HepG2 (cell line): ENCODE measurements around the gene LSM2. TPM values are rescaled to one million over a fixed set of nuclear protein-coding genes. Genes with fewer than 3 reads are reported as not detected.

Experiments used
- ESRRA ChIP-seq: sonication (generic); formaldehyde crosslinking; IDR thresholded peaks from 2 replicates; pipeline ENCODE4 v1.5.1; 2020; ENCODE audit warnings: mild to moderate bottlenecking, low read depth, missing genetic modification reagents
- GABPB1 ChIP-seq: IDR thresholded peaks from 2 replicates; pipeline ENCODE4 v1.6.1; 2016; ENCODE audit warnings: mild to moderate bottlenecking, missing genetic modification reagents, moderate library complexity, missing compliant biosample characterization
- KDM6A ChIP-seq: IDR thresholded peaks from 2 replicates; pipeline ENCODE4 v1.6.1; 2016; ENCODE audit warnings: low read depth
- PHB2 ChIP-seq: fragments of 450-650 bp; IDR thresholded peaks from 2 replicates; pipeline ENCODE4 v1.6.1; 2018; ENCODE audit not compliant: partially characterized antibody
- RARA ChIP-seq: IDR thresholded peaks from 2 replicates; pipeline ENCODE4 v1.6.1; 2016; ENCODE audit warnings: missing genetic modification reagents, missing compliant biosample characterization
- UBTF ChIP-seq: sonication (generic); formaldehyde crosslinking; IDR thresholded peaks from 2 replicates; pipeline ENCODE4 v1.4.0; 2020; ENCODE audit warnings: mild to moderate bottlenecking, missing genetic modification reagents
- ZBED4 ChIP-seq: sonication (generic); formaldehyde crosslinking; IDR thresholded peaks from 2 replicates; pipeline ENCODE4 v1.4.0; 2020; ENCODE audit warnings: missing genetic modification reagents, borderline replicate concordance
- ZBTB7A ChIP-seq: sonication (generic); formaldehyde crosslinking; IDR thresholded peaks from 2 replicates; pipeline ENCODE4 v1.8.0; 2022; ENCODE audit warnings: mild to moderate bottlenecking, missing genetic modification reagents
- ZFP91 ChIP-seq: sonication (generic); formaldehyde crosslinking; IDR thresholded peaks from 2 replicates; pipeline ENCODE4 v1.9.0; 2022; ENCODE audit warnings: missing genetic modification reagents, mild to moderate bottlenecking, borderline replicate concordance
- ZFX ChIP-seq: sonication (generic); formaldehyde crosslinking; IDR thresholded peaks from 2 replicates; pipeline ENCODE4 v1.4.0; 2020; ENCODE audit warnings: mild to moderate bottlenecking, low read depth, missing genetic modification reagents, moderate library complexity
- ZNF264 ChIP-seq: sonication (generic); formaldehyde crosslinking; IDR thresholded peaks from 2 replicates; pipeline ENCODE4 v1.4.0; 2020; ENCODE audit warnings: missing genetic modification reagents
- ZNF414 ChIP-seq: sonication (generic); formaldehyde crosslinking; IDR thresholded peaks from 2 replicates; pipeline ENCODE4 v1.5.0; 2020; ENCODE audit warnings: missing genetic modification reagents
- ZNF784 ChIP-seq: sonication (generic); formaldehyde crosslinking; IDR thresholded peaks from 2 replicates; pipeline ENCODE4 v1.5.1; 2020; ENCODE audit warnings: missing genetic modification reagents, mild to moderate bottlenecking, borderline replicate concordance
- ZSCAN5A ChIP-seq: sonication (generic); formaldehyde crosslinking; IDR thresholded peaks from 2 replicates; pipeline ENCODE4 v1.8.0; 2022; ENCODE audit warnings: mild to moderate bottlenecking, missing genetic modification reagents, borderline replicate concordance
- polyA plus RNA-seq, 8 experiments: library from polyadenylated mRNA; depleted of rRNA in 3 of 8; stranded (reverse) in 7 of 8; unstranded in 1 of 8; fragments of >200 nt; fragmentation: Illumina TruSeq in 4 of 8; extraction: Trizol in 4 of 8; gene quantifications; 2 replicates each; pipeline versions ENCODE4 v1.2.1 to v1.2.3, GENCODE V29; 2011 to 2016; ENCODE audit warnings: low read depth in 4 of 8, missing spikeins in 1 of 8, mixed read lengths in 1 of 8; ENCODE audit not compliant: insufficient read depth in 1 of 8
- total RNA-seq, 5 experiments: library from RNA; depleted of rRNA; stranded (reverse); fragments of >200 nt; fragmentation: Illumina TruSeq; extraction: Trizol; gene quantifications; 2 replicates each; pipeline ENCODE4 v1.2.3, GENCODE V29; 2016; ENCODE audit warnings: low read depth in 1 of 5

Gene LSM2
- total and polyA plus RNA-seq, 2 of the 13 experiments (the other 11 are each of a cell fraction or from before 2014, with no cell fraction given), result 69.4 to 90.5 TPM

GRCh38 chr6:31775633-31776484, 30.9 kb downstream of the LSM2 start (continued):
- TF ChIP-seq ZFP91 (CRISPR knock-in tag) (peak; percentile 50; the same call in 1 of the 2 replicates), UBTF (CRISPR knock-in tag) (peak; percentile 27; the same call in 1 of the 2 replicates), ZNF414 (CRISPR knock-in tag) (0 out of 2 replicates have a peak, but pooled peaks have one; percentile 53), ZBED4 (peak; percentile 44; the same call in 1 of the 2 replicates), ZNF264 (CRISPR knock-in tag) (no peak), ZSCAN5A (CRISPR knock-in tag) (no peak), ESRRA (CRISPR knock-in tag) (no peak), KDM6A (CRISPR knock-in tag) (no peak), GABPB1 (CRISPR knock-in tag) (peak; percentile 48; the same call in 1 of the 2 replicates), ZNF784 (CRISPR knock-in tag) (no peak), PHB2 (no peak), RARA (CRISPR knock-in tag) (peak; percentile 88), ZFX (CRISPR knock-in tag) (peak; percentile 26; the same call in 1 of the 2 replicates), ZBTB7A (CRISPR knock-in tag) (peak; percentile 56)
